HG03354 (cell line): Measurements from ENCODE around the gene JMJD7.

Experiments
- ATAC-seq: cut with Tn5 transposase; IDR thresholded peaks from one replicate; pipeline ENCODE4 v1.9.1; 2021; ENCODE audit warnings: mild to moderate bottlenecking; ENCODE audit not compliant: unreplicated experiment, poor library complexity, severe bottlenecking

JMJD7 gene

DNA sequence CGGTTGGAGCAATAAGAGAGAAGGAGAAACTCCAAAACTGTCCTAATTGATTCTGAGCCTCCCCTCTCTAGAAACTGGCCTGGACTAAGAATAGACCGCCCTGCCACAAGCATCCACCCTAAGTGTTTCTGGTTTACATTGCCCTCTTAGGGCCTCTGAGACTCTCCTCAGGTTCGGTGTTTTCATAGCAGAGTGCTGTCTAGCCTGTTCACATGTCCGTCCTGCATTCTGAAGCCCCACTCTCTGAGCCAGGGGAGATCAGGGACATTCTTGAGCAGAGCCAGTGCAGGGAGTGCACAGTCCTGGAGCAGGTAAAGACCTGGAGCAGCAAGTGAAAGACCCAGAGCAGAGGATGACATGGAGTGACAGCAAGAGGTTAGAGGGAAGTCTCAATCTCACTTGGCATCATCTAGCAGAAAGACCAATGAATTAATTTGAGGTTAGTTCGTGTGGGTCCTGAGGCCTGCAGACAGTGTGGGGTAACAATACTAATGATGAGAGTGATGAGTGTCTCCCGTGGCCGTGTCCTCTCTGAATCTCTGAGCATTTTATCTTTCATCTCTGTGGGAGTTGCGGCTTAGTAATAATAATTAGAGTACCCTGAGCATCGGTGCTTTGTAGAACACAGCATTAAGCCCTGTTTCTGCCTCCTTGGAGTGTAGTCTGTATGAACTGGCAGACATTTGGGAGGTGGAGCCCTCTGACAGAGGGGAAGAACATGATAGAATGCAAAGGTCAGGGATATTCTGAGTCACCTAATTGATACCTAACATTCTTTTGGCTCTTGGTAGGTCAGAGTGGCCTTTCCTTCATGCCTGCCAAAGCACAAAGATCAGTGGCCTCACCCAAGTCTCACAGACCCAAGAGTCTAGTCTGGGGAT, 29.0 kb upstream of the JMJD7 start:
- no peak for ATAC-seq

DNA sequence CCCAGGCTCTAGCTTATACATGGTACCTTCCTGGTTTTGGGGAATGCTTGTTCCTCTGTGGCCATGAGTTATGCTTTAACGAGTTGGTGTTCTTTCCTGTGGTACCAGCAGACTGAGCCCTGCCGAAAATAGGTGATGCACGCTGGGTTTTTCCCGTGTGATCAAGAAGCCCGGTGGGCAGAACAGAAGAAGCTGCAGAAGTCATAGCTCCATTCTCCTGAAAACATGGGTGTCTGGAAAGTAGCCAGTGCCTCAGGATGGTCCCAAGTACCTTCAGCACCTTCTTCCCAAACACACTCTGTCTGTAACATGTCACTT, 28.4 kb upstream of the JMJD7 start:
- ATAC-seq = no peak

DNA sequence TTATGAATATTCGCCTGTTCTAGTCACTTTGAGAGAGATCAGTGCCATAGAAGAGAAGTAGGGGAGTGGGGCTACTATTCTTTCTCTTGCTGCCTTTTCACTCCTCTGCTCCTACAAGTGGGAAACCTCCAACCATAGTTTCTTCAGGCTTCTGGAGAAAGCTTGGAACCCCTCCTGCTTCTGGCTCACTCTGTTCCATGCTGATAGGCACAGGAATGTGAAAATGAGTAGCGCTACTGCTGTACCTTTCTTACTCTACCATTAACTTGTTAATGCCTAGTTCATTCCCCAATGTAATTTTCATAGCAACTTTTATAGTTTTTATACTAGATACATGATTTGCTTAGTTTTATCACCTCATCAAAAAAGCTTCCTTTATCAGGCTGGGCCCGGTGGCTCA, 26.7 kb upstream of the JMJD7 start:
- ATAC-seq = no peak

DNA sequence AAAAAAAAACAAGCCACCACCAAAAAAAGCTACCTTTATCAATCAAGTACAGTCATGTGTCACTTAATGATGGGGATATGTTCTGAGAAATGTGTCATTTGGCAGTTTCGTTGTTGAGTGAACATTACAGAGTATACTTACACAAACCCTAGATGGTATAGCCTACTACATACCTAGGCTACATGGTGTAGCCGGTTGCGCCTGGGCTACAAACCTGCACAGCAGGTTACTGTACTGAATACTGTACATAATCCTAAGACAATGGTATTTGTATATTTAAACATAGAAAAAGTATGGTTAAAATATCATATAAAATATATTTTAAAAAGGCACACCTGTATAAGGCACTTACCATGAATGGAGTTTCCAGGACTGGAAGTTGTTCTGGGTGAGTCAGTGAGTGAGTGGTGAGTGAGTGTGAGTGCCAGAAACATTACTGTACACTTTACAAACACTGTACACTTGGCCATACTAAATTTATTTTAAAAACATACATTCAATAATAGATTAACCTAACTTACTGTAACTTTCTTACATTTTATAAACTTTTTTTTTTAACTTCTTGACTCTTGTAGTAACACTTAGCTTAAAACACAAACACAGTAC, 25.9 kb upstream of the JMJD7 start:
- ATAC-seq = no peak

DNA sequence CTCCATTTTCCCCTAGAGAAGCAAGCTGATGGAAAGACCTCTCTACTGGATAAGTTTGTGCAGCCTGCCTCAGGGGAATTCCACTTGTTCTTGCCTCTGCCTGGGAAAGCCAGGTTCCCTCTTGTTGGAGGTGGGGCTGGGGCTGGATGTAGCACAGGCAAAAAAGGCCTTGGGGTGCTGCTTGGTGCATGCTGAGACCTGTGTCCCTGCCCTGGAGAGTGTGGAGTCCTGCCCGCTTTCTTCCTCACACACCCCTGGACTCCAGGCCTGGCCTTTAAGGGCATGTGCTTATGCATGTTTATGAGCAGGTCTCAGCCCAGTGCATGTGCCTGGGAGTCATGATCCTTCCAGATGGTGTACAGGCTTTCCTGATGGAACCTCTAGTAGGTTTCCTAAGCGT, 23.5 kb upstream of the JMJD7 start:
- ATAC-seq = no peak

DNA sequence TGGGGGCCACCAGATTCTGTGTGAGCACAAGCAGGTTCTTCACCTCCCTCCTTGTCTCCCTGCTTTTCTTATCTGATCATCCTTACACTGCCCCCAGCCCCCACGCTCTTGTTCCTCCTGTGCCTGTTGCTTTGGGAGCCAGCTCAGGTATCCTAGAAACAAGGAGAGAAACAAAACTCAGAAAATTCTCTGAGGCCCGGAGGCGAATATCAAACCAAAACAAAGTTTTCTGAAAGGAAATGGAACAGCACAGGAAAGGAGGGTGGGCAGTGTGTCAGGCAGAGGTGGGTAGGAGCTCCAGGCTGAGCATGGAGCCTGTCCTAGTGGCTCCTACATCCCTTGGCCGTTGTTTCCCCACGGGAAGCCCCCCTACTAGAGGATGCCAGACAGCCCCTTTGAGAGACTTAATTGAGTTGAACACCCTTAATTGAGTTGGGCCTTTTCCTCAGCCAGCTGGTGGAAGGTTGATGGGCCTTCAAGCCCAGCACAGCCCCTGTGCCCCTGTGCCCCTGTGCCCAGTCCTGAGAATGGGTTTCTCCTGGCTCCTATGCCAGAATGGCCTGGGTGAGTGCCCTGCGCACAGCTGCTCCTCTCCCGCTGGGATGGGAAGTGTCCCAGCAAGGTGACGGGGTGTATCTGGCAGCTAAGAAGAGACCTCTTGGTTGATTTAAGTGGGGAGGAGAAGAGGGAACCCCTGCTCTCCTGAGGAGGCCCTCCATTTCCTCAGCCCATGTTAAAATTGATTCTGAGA, 22.8 kb upstream of the JMJD7 start:
- no peak for ATAC-seq

DNA sequence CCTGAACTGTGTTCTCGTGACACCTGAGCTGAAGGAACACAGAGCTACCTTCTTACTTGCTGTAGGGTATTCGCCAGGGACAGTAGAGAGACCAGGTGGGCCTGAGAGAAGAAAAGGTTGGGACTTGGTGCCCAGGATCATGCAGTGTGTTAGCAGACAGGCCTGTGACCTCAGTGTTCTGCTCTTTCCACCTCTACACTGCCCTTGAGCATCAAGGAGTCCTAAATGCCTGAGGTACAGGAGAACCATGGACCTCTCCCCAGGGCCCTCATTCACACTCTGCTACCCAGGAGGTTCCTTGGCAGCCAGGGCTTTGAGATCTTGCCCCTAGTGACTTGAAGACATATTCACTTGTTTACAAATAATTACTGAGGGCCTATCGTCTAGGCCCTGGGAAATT, 22.2 kb upstream of the JMJD7 start:
- no peak for ATAC-seq

DNA sequence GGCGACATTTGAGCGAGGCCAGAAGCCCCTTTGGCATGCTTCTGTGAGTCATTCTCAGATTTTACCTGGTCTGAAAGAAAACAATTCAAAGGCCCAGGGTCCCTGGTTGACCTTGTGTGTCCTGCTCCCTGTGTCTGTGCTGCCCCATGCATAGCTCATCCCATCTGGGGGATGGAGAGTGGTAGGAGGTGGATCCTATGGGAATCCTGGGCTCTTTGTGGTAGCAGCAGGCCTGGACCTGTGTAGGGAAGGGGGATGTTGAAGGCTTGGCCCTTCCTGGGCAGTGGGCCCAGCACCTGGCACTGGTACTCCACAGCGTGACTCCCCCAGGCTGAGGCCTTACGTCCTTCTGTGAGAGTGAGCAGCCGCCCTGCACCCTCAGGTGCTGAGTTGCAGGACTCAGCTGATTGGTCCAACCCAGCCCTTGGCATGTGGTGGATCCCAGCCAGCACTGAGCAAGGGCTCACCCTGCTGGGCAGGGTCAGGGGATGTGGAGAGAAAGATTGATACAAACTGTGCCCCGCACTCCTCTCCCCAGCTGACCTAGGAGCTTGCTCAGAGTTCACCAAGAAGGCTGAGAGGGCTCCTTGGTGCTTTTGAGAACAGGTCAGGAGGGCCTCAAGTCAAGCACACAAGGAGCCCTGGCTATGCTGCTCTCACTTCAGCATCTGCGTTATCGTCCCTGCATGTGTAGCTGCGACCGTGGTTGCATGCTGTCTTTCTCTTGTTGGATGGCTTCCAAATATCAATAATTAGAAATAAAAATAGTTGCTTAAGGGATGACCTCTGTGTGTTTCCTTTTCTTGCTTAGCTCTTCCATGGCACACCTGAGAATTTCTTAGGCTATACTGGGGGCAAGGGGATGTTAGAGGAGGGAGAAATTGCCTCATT, 21.4 kb upstream of the JMJD7 start:
- ATAC-seq = no peak

DNA sequence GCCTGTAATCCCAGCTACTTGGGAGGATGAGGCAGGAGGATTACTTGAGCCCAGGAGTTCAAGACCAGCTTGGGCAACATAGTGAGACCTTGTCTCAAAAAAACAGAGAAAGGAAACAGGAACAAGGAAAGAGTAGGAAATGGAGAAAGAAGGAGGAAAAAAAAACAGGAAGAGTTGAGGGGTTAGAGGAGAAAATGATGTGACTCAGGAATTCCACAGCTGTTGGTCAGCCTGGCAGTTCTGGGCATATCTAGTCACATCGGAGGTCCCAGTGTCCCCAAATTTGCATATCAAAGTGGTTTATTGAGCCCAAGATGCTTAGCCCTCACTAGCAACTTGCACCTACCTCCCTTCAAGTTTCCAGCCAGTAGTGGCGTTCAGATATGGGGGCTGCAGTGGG, 18.8 kb upstream of the JMJD7 start:
- ATAC-seq = no peak

DNA sequence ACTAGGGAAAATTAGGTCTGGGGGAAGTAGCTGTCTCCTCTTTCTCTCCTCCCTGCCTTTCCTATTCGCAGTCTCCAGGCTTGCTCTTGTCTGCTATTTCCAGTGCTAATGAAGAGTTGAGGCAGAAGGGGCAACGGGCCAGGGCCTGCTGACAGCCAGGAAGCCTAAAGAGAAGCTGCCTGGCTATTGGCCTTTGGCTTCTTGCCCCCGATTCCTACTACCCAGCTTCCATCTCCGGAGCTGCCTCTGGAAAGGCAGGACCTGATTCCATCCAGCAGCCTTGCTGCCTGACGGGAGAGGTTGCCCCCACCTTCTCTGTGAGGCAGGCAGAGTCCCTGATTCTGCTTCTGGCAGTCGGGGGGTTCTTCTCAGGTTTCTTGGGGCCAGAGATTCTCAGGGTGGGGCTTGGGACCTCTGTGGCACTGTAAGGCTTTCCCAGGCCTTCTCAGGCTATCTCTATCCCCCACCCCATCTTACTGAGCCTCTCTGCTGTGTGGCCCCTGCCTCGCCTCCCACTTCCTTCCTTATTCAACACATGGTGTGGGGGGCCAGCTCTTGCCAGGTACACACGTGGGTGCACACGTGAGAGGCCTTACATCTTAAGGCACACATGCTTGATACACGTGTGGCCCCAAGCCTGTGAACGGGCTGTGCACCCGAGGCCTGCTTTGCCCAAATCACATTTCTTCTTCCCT, 18.2 kb upstream of the JMJD7 start:
- ATAC-seq = no peak

DNA sequence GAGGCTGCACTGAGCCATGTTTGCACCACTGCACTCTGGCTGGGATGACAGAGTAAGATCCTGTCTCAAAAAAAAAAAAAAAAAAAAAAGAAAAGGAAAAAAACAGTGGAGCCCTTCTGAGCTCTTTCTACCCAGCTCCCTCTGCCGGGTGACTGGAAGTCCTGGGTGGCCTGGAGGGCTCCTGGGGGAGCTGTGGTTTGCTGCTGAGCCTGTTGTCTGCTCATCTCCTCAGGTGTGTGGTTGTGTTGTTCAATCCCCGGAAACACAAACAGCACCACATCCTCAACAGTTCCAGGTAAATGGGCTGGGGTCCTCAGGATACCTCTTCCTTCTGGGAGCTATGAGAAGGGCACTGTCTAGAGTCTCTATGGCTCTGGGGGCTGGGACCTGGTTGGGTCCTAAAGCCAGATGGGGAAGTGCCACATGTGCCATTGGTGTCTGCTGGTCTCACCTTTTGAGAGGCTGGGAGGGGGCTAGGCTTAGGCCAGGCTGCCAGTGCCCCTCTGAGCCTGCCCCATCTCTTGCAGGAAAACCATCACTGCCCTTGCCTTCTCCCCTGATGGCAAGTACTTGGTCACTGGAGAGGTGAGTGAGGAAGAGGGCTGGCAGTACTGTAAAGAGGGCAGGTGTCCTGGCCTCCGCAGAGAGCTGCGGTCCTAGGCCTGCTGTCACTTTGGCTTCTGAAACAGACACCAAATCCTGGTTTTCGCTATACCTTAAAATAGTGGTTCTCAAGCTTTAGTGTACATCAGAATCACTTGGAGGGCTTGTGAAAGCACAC, 17.1 kb upstream of the JMJD7 start:
- ATAC-seq = no peak

DNA sequence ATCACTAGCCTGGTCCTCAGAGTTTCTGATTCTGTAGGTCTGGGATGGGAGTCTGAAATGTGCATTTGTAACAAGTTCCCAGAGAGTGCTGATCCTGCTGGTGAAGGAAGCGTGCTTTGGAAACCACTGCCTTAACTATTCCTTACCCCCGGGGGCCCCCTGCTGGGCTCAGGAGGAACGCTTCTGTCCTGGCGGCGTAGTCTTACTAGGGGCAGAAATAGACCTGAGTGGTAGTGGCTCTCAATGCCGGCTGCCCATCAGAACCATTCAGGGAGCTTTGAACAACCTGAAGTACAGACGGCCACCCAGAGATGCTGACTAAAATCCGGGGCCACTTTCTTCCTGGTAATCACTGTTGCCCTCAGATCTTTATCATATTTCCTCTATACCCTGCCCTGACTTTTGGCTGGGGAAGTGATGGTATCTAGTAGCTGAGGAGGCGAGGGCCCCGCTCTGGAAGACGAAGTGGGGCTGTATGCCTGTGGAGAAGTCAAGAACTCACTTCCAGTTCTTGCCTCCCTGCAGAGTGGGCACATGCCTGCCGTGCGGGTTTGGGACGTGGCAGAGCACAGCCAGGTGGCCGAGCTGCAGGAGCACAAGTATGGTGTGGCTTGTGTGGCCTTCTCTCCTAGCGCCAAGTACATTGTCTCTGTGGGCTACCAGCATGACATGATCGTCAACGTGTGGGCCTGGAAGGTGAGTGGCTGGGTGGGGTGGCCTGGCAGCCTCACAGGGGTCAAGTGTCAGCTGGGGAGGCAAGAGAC, 16.3 kb upstream of the JMJD7 start:
- ATAC-seq = no peak

DNA sequence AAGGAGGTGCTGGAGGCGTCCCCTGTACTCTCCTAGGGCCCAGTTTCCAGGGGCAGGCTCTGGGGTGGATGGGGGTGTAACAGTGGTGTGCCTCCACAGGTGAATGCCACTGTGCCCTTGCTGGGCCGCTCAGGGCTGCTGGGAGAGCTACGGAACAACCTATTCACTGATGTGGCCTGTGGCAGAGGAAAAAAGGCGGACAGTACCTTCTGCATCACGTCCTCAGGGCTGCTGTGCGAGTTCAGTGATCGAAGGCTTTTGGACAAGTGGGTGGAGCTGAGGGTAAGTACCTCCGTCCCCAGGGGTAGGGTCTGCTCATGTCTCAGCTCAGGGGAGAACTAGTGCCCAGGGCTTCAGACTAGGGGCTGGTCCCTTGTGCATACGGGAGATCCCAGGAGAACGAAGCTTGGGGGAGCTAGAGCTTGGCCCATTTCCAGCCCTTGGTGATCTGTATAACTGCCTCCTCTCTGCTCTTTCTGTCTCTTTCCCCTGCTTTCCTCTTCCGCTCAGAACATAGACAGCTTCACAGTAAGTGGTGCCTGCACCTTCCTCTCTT, 15.0 kb upstream of the JMJD7 start:
- ATAC-seq = no peak

DNA sequence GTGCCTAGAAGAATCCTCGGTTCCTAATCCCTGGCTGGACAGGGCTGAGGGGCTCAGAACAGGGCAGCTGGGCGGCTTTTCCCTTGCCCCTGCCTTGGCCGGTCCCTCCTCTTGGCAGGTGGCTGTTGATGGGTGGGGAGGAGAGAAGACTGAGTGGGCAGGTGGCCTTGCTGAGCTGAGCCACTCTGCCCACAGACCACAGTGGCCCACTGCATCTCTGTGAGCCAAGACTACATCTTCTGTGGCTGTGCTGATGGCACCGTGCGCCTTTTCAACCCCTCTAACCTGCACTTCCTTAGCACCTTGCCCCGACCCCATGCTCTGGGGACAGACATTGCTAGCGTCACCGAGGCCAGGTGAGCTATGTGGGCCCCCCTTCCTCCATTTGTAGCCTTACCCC, 14.5 kb upstream of the JMJD7 start:
- ATAC-seq = no peak

DNA sequence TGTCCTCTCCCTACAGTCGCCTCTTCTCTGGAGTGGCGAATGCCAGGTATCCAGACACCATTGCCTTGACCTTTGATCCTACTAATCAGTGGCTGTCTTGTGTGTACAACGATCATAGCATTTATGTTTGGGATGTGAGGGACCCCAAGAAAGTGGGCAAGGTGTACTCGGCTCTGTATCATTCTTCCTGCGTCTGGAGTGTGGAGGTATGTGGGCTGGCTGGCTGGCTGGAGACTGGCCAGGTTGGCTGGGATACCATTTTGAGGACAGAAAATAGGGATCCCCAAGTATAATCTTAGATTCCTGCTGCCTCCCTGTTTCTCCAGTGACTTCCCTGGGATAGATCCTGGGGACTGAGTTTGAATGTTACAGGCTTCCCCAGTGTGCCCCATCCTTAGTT, 13.4 kb upstream of the JMJD7 start:
- ATAC-seq = no peak

DNA sequence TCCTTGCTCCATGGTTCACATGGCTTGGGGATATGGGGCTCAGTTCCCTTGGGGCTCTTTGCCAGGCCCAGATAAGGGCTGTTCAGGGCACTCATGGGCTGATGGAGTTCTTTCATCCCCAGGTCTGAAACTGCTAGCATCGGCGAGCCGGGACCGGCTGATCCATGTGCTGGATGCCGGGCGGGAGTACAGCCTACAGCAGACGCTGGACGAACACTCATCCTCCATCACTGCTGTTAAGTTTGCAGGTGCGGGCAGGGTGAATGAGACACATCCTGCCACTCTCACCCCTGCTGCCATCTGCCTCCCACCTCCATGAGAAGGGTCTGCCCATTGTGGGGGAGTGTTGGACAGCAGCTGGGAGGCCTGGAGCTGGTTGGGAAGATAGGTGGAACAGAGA, 11.1 kb upstream of the JMJD7 start:
- no peak for ATAC-seq

DNA sequence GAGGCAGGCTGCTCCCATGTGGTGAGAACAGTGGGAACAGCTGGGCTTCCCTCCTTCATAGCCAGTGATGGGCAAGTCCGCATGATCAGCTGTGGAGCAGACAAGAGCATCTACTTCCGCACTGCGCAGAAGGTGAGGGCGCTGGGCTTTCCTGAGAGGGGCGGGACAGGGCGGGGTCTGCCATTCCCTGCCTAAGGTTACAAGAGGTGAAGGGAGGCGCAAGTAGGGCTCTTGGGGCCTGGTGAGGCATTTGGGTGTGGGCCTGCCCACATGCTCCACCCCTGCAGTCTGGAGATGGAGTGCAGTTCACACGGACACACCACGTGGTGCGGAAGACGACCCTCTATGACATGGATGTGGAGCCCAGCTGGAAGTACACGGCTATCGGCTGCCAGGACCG, 10.6 kb upstream of the JMJD7 start:
- no peak for ATAC-seq

DNA sequence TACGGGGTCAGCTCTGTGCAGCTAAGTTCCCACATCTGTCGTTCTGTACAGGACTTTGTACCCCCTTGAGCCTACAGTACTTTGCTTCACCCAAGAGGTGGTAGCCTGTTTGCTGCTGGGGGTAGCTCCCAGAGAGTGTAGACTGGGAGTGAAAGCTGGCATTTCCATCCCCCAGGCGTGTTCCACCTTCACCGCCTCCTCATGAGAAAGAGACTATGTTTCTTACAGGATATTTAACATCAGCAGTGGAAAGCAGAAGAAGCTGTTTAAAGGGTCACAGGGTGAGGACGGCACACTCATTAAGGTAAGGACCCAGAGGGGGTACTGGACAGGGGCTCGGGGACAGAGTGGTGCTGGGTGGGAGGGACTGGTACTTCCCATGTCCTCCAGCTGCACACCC, 10.1 kb upstream of the JMJD7 start:
- no peak for ATAC-seq
